Forelimb muscle (tissue), 1 donor: ENCODE measurements around the gene RFX3. TPM values are rescaled to one million over a fixed set of nuclear protein-coding genes. Genes with fewer than 3 reads are reported as not detected.

Source experiments
- DNase-seq: peaks from one replicate; pipeline ENCODE4 v3.0.0-alpha.2; 2013; ENCODE audit warnings: low read depth
- polyA plus RNA-seq: library from polyadenylated mRNA; unstranded; fragments of 120-200 nt; gene quantifications from one replicate; pipeline ENCODE4 v1.2.1, GENCODE V29; 2013; ENCODE audit not compliant: insufficient read length

Gene RFX3
- polyA plus RNA-seq, 1 donor, result 5.2 TPM

GRCh38 chr9:3285365-3286161 is 240.2 kb downstream of the RFX3 start:
- no peak for DNase-seq

DNA sequence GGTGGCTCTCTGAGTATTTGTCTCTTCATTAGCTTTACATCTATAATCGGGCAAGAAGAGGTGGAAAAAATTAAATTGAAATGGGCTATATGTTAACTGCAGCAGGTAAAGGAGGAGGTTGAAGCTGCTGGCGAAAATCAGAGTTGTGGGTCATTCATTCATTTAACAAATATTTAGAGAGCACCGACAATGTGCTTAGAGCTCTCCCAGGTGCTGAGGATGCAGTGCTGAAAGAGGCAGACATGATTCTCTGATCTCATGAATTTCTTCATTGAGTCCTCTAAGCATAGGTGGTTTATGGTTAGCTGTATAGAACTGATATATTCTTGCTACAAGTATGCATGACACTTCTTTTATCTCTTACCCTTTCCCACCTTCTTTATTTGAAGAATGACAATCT is 243.4 kb downstream of the RFX3 start:
- DNase-seq, result no peak

DNA sequence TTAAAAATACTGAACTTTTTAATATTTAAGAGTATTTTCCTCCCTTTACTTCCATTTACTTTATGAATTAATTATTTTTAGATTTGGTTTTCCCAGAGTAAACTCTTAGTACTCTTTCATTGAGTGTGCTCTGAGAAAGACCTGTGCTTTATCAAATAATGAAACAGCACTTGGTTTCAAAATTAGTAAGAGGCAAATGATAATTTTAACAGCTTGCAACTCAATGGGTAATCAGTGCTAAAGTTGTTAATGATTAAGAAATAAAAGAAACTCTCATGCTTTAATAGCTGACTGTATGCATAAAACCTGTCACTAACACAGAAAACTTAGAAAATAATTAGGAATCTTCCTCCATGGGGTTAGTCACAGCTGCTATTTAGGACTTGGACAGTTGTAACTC is 244.4 kb downstream of the RFX3 start:
- DNase-seq, result no peak

GRCh38 chr9:3277200-3277599 is 248.6 kb downstream of the RFX3 start:
- DNase-seq, result no peak

GRCh38 chr9:3271581-3271980 is 254.2 kb downstream of the RFX3 start:
- no peak for DNase-seq

DNA sequence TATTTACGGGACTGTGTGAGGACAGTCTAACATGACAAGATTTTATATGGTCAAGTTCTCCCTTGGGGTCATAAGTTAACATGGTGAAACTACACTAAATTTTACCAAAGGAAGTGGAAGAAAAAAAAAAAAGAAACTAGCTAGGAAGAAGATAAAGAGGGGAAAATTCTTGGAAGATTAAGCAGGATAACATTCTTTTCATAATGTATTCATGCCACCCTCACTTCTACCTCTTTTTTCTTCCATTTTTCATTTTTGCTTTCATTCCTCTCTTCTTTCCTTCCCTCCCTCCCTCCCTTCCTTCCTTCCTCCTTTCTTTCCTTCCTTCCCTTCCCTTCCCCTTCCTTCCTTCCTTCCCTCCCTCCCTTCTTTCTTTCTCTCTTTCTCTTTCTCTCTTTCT is 254.6 kb downstream of the RFX3 start:
- DNase-seq, result no peak

GRCh38 chr9:3268223-3268622 is 257.6 kb downstream of the RFX3 start:
- no peak for DNase-seq

GRCh38 chr9:3263698-3264097 is 262.1 kb downstream of the RFX3 start:
- DNase-seq, result no peak

DNA sequence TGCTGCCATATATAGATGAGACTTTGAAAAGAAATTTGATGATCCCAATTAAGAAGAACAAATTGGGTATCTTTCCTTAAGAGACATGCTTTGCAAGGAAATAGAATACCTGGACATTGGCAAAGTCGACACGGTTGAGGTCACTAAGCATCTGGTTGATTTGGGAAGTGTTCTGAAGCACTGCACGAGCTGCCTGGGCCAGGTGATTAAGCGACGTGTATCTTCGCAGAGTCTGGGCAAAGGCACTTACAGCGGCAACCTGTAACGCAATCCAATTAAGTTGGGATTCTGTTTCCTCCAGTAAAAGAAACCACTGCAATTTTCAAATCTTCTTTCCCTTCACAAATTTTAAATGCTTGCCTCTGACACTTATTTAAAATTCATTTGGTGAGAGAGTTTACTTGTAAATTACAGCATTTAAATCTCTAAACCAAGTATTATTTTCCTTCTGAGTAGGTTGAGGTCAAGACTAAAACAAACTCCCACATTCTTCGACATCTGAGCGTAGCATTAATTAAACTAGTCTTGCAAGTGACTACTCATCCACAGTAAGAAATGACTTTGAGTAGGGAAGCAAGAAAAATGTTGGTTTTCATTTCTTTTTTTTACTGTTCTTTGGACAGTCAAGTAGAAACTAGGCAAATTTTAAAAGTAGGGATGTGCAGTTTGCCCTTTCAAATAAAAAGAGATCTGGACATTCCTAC is 262.8 kb downstream of the RFX3 start:
- DNase-seq, result no peak

- DNase-seq, result no peak
Observed at GRCh38 chr9:3261484-3261883, 264.3 kb downstream of the RFX3 start.

GRCh38 chr9:3256571-3257330 is 269.1 kb downstream of the RFX3 start:
- no peak for DNase-seq

- DNase-seq, result no peak
Observed at GRCh38 chr9:3251309-3251708, 274.5 kb downstream of the RFX3 start.

GRCh38 chr9:3250741-3251140 is 275.1 kb downstream of the RFX3 start:
- DNase-seq, result no peak

DNA sequence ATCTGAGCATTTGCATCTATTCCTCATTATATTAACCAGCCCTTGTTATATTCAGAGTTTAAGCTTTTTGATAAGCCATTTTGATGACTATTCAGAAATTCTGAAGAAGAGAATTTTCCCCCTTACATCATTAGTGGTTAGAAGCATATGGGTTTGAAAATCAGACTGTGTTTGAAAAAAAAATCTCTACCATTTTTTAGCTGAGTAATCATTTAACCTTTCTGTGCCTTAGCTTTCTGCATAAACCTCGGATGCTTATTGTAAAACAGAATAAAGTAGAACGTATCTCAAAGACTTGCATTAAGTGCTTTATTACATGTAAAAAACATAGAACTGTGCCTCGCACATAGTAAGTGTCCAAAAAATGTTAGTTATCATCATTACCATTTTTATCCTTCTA is 278.6 kb downstream of the RFX3 start:
- no peak for DNase-seq

DNA sequence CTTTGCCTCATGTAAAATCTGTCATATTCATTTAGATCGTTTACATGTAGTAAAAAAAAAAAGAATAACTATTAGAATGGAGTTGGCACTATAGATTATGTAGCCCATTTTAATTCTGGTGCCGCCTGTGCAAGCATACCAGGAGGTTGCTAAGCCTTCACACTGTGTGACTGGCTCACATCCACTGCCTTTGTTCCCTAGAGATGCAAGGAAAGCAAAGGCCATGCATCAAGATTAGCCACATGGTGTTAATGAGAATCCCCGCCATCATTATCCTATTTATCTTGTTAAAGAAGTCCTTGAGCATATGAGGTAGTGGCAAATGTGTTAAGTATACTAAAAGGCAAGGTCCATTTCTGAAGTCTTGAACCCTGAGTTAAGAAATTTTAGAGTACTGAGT is 279.6 kb downstream of the RFX3 start:
- DNase-seq, result no peak

GRCh38 chr9:3244963-3245653 is 280.7 kb downstream of the RFX3 start:
- DNase-seq, result no peak

GRCh38 chr9:3243683-3244082 is 282.1 kb downstream of the RFX3 start:
- DNase-seq, result no peak

DNA sequence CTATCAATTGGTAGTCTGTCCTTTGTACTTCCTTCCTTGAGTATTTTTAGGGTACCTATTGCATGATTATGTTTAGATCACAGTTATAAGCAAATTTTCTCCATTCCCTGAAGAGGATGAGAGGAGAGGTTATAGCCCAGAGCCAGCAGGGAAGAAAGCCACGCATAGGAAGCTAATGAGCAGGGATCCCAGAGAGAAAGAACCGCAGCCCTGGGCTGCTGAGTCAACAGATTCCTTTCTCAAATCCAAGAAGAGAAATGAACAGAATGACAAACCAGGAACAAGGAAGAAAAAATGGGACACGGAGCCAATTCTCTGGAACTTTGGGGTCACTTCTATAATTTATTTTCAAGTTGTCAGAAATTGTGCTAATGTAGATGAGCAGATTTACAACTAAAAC is 284.5 kb downstream of the RFX3 start:
- DNase-seq, result no peak

DNA sequence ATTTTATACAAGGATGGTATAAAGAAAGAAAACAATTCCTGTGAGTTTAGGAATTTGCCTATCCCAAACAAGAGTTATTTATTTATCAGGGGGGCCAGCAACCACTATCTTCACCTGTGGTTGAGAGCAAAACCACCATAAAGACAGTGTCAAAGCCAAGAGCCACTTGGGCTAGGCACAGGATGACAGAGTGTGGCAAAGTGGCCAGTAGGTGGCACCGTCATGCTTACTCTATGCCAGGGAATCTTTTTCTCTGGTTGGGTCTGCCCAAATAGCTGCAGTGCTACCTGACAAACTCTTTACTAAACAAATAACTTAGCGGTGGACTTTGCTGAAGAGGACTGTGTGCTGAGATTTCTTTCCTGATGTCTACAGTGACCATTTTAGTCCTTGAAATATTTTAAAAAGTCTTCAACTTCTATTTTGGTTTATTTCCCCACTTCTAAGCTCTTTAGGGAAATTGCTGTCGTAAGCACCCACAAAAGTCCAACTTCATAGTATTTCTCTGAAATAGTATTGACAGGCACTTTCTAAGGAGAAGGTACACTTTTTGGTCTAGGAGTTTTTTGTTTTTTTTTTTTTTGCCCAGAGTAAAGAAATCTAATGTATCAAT is 285.0 kb downstream of the RFX3 start:
- DNase-seq, result peak; percentile 14

DNA sequence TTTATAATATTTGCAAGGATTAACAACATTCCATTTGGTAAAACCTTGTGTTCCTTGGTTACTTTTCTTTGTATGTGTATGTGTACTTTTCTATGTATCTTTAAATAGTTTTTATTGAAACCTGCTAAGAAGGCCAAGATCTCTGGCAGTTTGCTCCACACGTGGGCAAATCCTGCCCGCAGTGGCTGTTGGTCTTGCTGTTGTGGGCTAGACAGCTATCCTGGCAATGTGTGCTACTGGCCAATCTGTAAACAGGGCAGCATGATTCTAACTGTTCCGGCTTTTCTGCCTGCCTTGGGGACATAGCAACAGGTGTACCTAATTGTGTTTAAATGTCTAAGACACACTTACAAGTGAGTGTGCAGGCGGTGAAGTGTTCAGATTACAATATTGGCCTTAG is 286.6 kb downstream of the RFX3 start:
- DNase-seq, result no peak

- DNase-seq, result no peak
Observed at GRCh38 chr9:3238236-3238635, 287.6 kb downstream of the RFX3 start.

DNA sequence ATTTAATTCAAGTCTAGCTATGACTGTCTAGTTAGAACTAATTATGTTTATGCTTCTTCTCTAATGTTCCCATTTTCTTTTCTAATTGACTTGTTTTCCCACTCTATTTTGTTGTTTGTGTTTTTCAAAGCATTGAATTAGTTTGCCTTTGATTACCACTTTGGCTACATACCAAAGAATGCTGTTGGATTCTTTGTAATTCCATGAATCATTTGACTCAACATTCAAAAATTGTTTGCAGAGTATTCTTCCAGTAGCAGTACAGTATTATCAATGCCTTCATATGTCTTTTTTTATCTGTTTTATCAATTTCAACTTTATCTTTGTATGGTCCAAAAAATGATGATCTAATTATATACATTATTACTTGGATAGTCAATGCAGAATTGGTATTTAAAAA is 288.7 kb downstream of the RFX3 start:
- no peak for DNase-seq
